Measurements from ENCODE around the gene INTS12. TPM values are rescaled to one million over a fixed set of nuclear protein-coding genes. Genes with fewer than 3 reads are reported as not detected.
A peak's percentile ranks its signal among the peaks of the same experiment; 100 is the strongest.

Gene INTS12
- total RNA-seq, 2 experiments from 2014 or later: 17.8 to 19.9 TPM

- Mint-ChIP-seq H3K27me3 (peaks cover 17% of the 10 kb centered on the region), H3K4me1 (ENCODE audit: low read depth) (peaks cover 4% of the 10 kb centered on the region), H3K4me3 (no peak overlapping the region), H3K36me3 (ENCODE audit: low read depth) (no peaks in the 10 kb centered on the region), H3K9me3 (no peaks in the 10 kb centered on the region), H3K27ac (no peak overlapping the region)
- DNase-seq (peak in 5 of 14 experiments; percentile 2 to 26 (median 14)), ATAC-seq (ENCODE audit: poor library complexity) (no peak)
- intact Hi-C loops (cut with DNase I, micrococcal nuclease): no loop called here
- no peaks in the 10 kb centered on the region for H3K36me3 ChIP-seq (ENCODE audit: insufficient read depth, low read length)
- ChIA-PET POLR2A (no interaction called here), CTCF (interaction anchor here (0.5 kb wide), 1 partner anchor 956 kb away, joined by 3 read pairs; no protein-coding TSS in a partner anchor)
- no peak overlapping the region for H3K4me3 ChIP-seq (ENCODE audit: low read length)
- no peak for TF ChIP-seq CTCF (IDR thresholded peaks at IDR 0.05)
- no peak overlapping the region for H3K27ac ChIP-seq (ENCODE audit: low read depth in 1 of 2, low read length in 2 of 2)
- no peaks in the 10 kb centered on the region for H3K4me1 ChIP-seq (ENCODE audit: insufficient read depth, low read length)
- H3K27me3 ChIP-seq (ENCODE audit: control insufficient read depth in 1 of 2, insufficient read depth in 2 of 2, low read length in 2 of 2): no peaks in the 10 kb centered on the region
- H3K9me3 ChIP-seq (ENCODE audit: control insufficient read depth in 1 of 2, insufficient read depth in 1 of 2, low read length in 2 of 2): no peaks in the 10 kb centered on the region
Measured at GRCh38 chr4:105637408-105638176, 70.9 kb downstream of the INTS12 start.

GRCh38 chr4:105634402-105635080, 73.9 kb downstream of the INTS12 start:
- Mint-ChIP-seq H3K4me3 (no peak overlapping the region), H3K9me3 (no peaks in the 10 kb centered on the region), H3K4me1 (ENCODE audit: low read depth) (peaks cover 4% of the 10 kb centered on the region), H3K27ac (no peak overlapping the region), H3K27me3 (peaks cover 5% of the 10 kb centered on the region), H3K36me3 (ENCODE audit: low read depth) (no peaks in the 10 kb centered on the region)
- ChIA-PET POLR2A (no interaction called here), CTCF (no interaction called here)
- ATAC-seq (ENCODE audit: poor library complexity) (no peak), DNase-seq (no peak)
- Histone ChIP-seq H3K36me3 (ENCODE audit: insufficient read depth, low read length) (no peaks in the 10 kb centered on the region), H3K9me3 (ENCODE audit: control insufficient read depth in 1 of 2, insufficient read depth in 1 of 2, low read length in 2 of 2) (no peaks in the 10 kb centered on the region), H3K27me3 (ENCODE audit: control insufficient read depth in 1 of 2, insufficient read depth in 2 of 2, low read length in 2 of 2) (no peaks in the 10 kb centered on the region), H3K4me3 (ENCODE audit: low read length) (no peak overlapping the region), H3K27ac (ENCODE audit: low read depth in 1 of 2, low read length in 2 of 2) (no peak overlapping the region), H3K4me1 (ENCODE audit: insufficient read depth, low read length) (no peaks in the 10 kb centered on the region)
- intact Hi-C loops (cut with DNase I, micrococcal nuclease): loop anchor here in 1 of 2 experiments (5.0 kb wide), 1 partner anchor 492 kb away; no protein-coding TSS in a partner anchor
- no peak for TF ChIP-seq CTCF (IDR thresholded peaks at IDR 0.05)

- peaks cover 4% of the 10 kb centered on the region for H3K4me1 Mint-ChIP-seq (ENCODE audit: low read depth)
- ChIA-PET CTCF (interaction anchor here (2.1 kb wide), 1 partner anchor 15 kb away, joined by 4 read pairs; no protein-coding TSS in a partner anchor), POLR2A (no interaction called here)
- peaks cover 0 to 4% of the 10 kb centered on the region in 2 experiments for H3K27me3 ChIP-seq (ENCODE audit: control insufficient read depth in 1 of 2, insufficient read depth in 2 of 2, low read length in 2 of 2)
- TF ChIP-seq CTCF (IDR thresholded peaks at IDR 0.05): no peak
- H3K4me1 ChIP-seq (ENCODE audit: insufficient read depth, low read length): no peaks in the 10 kb centered on the region
- no peak overlapping the region for H3K4me3 Mint-ChIP-seq
- no peak overlapping the region for H3K4me3 ChIP-seq (ENCODE audit: low read length)
- no peaks in the 10 kb centered on the region for H3K9me3 ChIP-seq (ENCODE audit: control insufficient read depth in 1 of 2, insufficient read depth in 1 of 2, low read length in 2 of 2)
- H3K36me3 Mint-ChIP-seq (ENCODE audit: low read depth): no peaks in the 10 kb centered on the region
- peaks cover 8% of the 10 kb centered on the region for H3K27me3 Mint-ChIP-seq
- intact Hi-C loops (cut with DNase I, micrococcal nuclease): loop anchor here in 1 of 2 experiments (5.0 kb wide), 1 partner anchor 491 kb away; no protein-coding TSS in a partner anchor
- ATAC-seq (ENCODE audit: poor library complexity): no peak
- no peak overlapping the region for H3K27ac Mint-ChIP-seq
- no peaks in the 10 kb centered on the region for H3K9me3 Mint-ChIP-seq
- no peak for DNase-seq
- H3K36me3 ChIP-seq (ENCODE audit: insufficient read depth, low read length): no peaks in the 10 kb centered on the region
- H3K27ac ChIP-seq (ENCODE audit: low read depth in 1 of 2, low read length in 2 of 2): no peak overlapping the region
Measured at GRCh38 chr4:105633241-105633640, 75.2 kb downstream of the INTS12 start.

Other genes starting within 250 kb of the INTS12 start
- gene PPA2, start 234.6 kb downstream of the INTS12 start, total RNA-seq: 10 to 100 TPM; 44.2 to 46.1 TPM
- gene ARHGEF38, start 156.1 kb downstream of the INTS12 start, total RNA-seq: not detected
- 1 to 10 TPM; 5.2 to 5.3 TPM for gene GSTCD, start 95 bp upstream of the INTS12 start, total RNA-seq
- gene NPNT, start 186.8 kb upstream of the INTS12 start, total RNA-seq: not detected